Measurements from ENCODE around the gene VGLL4.
"Not testable (repeated sequence)": the region's sequence is repeated elsewhere in the genome, so short reads cannot be mapped to it uniquely, and the experiment has no call there.

The VGLL4 gene

DNA sequence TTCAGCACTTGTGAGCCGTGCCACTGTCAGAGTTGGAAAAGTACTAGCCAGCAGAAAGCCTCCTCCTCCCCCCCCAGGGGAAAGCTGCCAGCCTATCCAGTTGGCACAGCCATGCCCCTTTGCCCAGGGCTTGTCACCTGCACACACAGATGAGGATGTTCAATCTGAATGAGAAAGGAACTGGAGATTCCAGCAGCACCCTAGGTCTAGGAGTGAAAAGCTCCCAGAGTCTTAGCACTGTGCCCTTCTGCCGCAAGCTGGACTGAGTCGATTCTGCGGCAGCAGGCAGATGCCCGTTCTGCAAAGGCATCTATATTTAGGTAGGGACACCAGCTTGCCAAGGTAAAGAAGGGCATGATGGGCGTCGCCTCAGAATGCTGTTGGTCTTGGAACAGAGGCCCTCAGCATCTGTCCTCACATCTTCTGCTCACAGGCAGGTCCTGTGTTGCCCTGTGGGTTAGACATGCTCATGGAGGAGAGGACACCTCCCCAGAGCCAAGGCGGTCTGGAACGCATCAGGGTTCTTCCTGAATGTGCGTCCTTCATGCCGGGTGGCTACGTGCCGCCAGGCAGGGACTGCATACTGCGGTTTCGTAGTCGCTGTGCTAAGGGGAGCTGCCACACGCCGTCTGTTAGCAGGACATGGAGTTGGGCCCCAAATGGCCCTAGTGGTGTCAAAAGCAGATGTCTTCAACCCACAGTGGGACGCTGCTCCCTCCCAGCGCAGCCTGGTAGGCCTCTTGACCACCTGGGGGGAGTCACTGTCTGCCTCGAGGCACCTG is 109.5 kb downstream of the VGLL4 start:
- H3K4me3 ChIP-seq (ENCODE audit: low read depth, low read length): no peak overlapping the region
- TF ChIP-seq, protein P1, sequence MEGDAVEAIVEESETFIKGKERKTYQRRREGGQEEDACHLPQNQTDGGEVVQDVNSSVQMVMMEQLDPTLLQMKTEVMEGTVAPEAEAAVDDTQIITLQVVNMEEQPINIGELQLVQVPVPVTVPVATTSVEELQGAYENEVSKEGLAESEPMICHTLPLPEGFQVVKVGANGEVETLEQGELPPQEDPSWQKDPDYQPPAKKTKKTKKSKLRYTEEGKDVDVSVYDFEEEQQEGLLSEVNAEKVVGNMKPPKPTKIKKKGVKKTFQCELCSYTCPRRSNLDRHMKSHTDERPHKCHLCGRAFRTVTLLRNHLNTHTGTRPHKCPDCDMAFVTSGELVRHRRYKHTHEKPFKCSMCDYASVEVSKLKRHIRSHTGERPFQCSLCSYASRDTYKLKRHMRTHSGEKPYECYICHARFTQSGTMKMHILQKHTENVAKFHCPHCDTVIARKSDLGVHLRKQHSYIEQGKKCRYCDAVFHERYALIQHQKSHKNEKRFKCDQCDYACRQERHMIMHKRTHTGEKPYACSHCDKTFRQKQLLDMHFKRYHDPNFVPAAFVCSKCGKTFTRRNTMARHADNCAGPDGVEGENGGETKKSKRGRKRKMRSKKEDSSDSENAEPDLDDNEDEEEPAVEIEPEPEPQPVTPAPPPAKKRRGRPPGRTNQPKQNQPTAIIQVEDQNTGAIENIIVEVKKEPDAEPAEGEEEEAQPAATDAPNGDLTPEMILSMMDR (IDR thresholded peaks at IDR 0.05; ENCODE audit: low read depth, low read length): no peak

DNA sequence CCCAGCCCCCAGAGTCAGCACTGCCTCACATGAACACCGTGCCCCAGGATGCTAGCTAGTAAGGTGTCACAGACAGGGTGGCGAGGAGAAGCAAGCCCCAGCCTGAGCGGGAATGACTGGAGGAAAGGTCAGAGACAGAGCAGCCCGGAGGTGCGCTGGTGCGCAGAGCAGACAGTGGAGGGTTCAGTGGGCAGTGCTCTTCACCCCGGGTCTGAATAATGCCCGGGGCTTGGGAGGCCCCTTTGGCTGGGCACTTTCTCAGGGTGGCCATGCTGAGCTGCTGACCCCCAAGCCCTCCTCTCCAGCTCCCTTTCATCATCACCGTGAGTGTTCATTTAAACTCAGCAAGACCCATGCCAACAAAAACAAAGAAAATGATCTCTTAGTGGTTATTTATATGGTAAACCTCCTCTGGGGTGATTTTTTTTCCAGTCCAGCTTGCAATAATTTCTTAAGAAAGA is 110.8 kb downstream of the VGLL4 start:
- no peak overlapping the region for H3K4me3 ChIP-seq (ENCODE audit: low read depth, low read length)
- TF ChIP-seq, protein P1 (IDR thresholded peaks at IDR 0.05; ENCODE audit: low read depth, low read length): no peak

DNA sequence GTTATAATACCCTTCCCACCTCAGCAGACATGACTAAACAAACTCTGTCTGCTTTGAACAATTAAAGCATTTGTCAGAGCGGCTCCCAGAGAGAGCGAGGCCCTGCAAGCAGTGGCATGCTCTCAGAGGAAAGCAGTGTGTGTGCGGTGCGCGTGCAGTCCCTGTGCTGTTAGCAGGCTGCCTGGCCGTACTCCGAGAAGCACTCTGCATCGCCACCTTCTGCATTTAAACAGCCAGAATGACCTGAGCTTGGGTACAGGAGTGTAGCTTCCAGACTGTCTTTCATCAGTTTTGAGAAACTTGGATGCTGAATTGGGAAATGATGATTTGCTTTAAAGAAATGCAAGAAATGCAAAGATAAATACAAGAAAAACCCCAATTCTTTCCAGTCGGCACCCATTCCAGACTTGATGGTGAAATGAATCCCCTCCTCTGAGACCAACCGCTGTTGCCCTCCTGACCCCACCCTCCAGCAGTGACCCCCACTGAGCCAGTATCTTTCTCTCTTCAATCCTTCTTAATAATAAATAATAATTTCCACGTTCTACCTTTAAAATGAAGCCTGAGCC is 113.5 kb downstream of the VGLL4 start:
- no peak overlapping the region for H3K4me3 ChIP-seq (ENCODE audit: low read depth, low read length)
- TF ChIP-seq, protein P1 (IDR thresholded peaks at IDR 0.05; ENCODE audit: low read depth, low read length): no peak

DNA sequence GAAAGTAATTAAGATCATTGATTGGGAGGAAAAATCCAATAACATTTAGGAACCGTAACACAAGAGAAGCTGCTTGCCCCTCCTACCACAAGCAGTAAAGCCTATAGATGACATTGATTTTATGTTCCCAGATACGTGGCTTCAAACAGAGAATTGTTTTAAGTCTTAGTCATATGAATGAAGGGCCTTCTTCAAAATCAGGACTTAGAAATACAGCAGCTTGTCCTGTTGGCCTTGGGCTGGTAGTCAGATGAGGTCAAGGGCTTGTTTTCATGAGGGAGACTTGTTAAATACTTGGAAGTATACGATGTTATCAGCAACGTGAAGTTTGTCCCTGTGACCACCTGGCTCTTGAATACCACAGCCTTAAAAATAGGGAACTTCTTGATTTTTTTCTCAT is 114.4 kb downstream of the VGLL4 start:
- H3K4me3 ChIP-seq (ENCODE audit: low read depth, low read length): no peak overlapping the region
- TF ChIP-seq, protein P1 (IDR thresholded peaks at IDR 0.05; ENCODE audit: low read depth, low read length): no peak

DNA sequence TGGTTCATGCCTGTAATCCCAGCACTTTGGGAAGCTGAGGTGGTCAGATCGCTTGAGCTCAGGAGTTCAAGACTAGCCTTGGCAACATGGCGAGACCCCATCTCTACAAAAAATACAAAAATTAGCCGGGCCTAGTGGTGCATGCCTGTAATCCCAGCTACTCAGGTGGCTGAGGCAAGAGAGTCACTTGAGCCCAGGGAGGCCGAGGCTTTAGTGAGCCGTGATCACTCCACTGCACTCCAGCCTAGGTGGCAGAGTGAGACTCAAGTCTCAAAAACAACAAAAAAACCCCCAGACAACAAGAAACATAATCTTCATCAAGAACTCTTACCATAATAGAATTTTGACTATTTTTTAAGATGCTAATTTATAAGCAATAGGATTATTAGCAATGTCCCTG is 117.6 kb downstream of the VGLL4 start:
- not testable (repeated sequence) for H3K4me3 ChIP-seq (ENCODE audit: low read depth, low read length)

DNA sequence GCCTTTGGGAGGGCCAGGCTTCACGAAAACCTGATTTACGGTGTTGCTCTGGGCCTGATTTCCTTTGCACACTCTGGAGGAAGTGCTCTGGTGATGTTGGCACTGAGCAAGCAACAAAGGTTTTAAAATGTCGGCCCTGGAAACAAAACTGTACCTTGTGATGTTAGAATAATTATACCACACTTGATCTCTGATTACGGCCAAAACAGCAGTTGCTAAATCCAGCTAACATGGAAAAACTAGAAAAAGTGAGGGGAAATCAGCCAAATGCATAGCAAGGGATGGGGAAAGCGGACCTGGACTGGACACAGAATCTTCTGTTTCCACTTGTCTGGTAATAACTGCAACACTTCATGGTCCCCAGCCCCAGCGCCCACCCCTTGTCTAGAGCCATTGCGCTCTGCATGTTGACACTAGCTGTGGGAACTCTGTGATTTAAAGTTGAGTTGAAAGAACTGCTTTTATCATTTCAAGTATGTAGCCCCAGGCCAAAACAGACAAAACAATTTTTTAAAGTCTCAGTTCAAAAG is 120.1 kb downstream of the VGLL4 start:
- TF ChIP-seq, protein P1 (IDR thresholded peaks at IDR 0.05; ENCODE audit: low read depth, low read length): no peak
- no peak overlapping the region for H3K4me3 ChIP-seq (ENCODE audit: low read depth, low read length)

DNA sequence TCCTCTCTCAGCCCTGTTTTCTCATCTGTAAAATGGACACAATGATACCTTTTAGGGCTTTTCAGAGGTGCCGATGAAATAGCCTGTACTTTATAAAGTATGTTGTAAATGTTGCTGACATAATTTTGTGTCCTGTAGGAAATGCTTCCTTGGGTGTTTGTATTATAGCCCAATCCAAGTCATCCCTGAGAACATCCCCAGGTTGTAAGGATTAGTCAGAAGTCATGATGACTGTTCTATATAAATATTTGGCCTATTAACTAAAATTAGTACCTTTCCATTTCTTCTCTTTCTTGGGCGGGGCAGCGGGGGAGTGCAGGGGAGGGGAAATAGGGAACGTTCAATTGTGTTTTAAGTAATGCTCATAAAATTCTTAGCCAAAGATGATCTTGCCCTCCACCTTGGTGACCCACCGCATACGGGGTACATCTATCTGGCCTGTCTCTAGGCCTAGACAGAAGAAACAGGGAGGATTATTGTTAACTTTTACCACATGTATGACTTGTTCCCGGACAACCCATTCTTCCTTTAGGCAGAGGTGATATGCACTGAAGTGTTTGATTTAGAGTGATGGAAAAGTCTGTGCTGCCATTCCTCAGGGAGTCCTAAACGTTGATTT is 120.7 kb downstream of the VGLL4 start:
- TF ChIP-seq, protein P1 (IDR thresholded peaks at IDR 0.05; ENCODE audit: low read depth, low read length): no peak
- H3K4me3 ChIP-seq (ENCODE audit: low read depth, low read length): no peak overlapping the region
